Mesothelial cell of epicardium (in vitro differentiated cells): Measurements from ENCODE around the gene RPL35. TPM values are rescaled to one million over a fixed set of nuclear protein-coding genes. Genes with fewer than 3 reads are reported as not detected.
A peak's percentile ranks its signal among the peaks of the same experiment; 100 is the strongest.

Experiments
- DNase-seq, 2 experiments: peaks; one replicate each; pipeline ENCODE4 v3.0.0; 2021; ENCODE audit warnings: low spot score in 2 of 2; ENCODE audit not compliant: unreplicated experiment in 2 of 2
- H3K27ac Mint-ChIP-seq: 2 replicates; pipeline ENCODE4 v1.8.0; 2021; ENCODE audit warnings: mixed read lengths
- H3K27me3 Mint-ChIP-seq: 2 replicates; pipeline ENCODE4 v1.8.0; 2021; ENCODE audit warnings: low read depth, mixed read lengths
- H3K36me3 Mint-ChIP-seq: 2 replicates; pipeline ENCODE4 v1.8.0; 2021; ENCODE audit warnings: mixed read lengths
- H3K4me1 Mint-ChIP-seq: 2 replicates; pipeline ENCODE4 v1.8.0; 2021; ENCODE audit warnings: mixed read lengths
- H3K4me3 Mint-ChIP-seq: 2 replicates; pipeline ENCODE4 v1.8.0; 2021; ENCODE audit warnings: mild to moderate bottlenecking, moderate library complexity, mixed read lengths
- H3K9me3 Mint-ChIP-seq: 2 replicates; pipeline ENCODE4 v1.8.0; 2021; ENCODE audit warnings: mixed read lengths
- CTCF ChIP-seq: fragments of 200-600 bp; sonication (generic); IDR thresholded peaks from one replicate; pipeline ENCODE4 v1.5.0; 2021; ENCODE audit warnings: antibody characterized with exemption; ENCODE audit not compliant: unreplicated experiment
- total RNA-seq: library from RNA; stranded (reverse); gene quantifications from 3 replicates; pipeline ENCODE4 v1.2.1, GENCODE V29; 2021

RPL35 gene
- total RNA-seq, 1 donor from 2014 or later = 1,103 TPM

GRCh38 chr9:124894741-124895170 is 33.0 kb upstream of the RPL35 start:
- peaks cover 28% of the 10 kb centered on the region for H3K36me3 Mint-ChIP-seq
- H3K4me1 Mint-ChIP-seq = no peaks in the 10 kb centered on the region
- H3K27ac Mint-ChIP-seq = peak overlapping the region; percentile 33
- no peak for TF ChIP-seq CTCF
- no peaks in the 10 kb centered on the region for H3K9me3 Mint-ChIP-seq
- no peaks in the 10 kb centered on the region for H3K27me3 Mint-ChIP-seq
- H3K4me3 Mint-ChIP-seq = no peak overlapping the region
- DNase-seq = no peak

- Mint-ChIP-seq H3K4me1 (no peaks in the 10 kb centered on the region), H3K9me3 (no peaks in the 10 kb centered on the region), H3K27me3 (no peaks in the 10 kb centered on the region), H3K27ac (no peak overlapping the region), H3K36me3 (peaks cover 31% of the 10 kb centered on the region), H3K4me3 (no peak overlapping the region)
- DNase-seq = no peak
- TF ChIP-seq CTCF = no peak
These were observed 32.4 kb upstream of the RPL35 start for GRCh38 chr9:124894035-124894740.

GRCh38 chr9:124890179-124890578 is 28.4 kb upstream of the RPL35 start:
- no peak for DNase-seq
- no peaks in the 10 kb centered on the region for H3K9me3 Mint-ChIP-seq
- H3K4me1 Mint-ChIP-seq = no peaks in the 10 kb centered on the region
- no peak overlapping the region for H3K27ac Mint-ChIP-seq
- H3K27me3 Mint-ChIP-seq = no peaks in the 10 kb centered on the region
- no peak for TF ChIP-seq CTCF
- no peak overlapping the region for H3K4me3 Mint-ChIP-seq
- peaks cover 26% of the 10 kb centered on the region for H3K36me3 Mint-ChIP-seq

GRCh38 chr9:124889006-124889405 is 27.2 kb upstream of the RPL35 start:
- Mint-ChIP-seq H3K27me3 (no peaks in the 10 kb centered on the region), H3K4me1 (no peaks in the 10 kb centered on the region), H3K4me3 (no peak overlapping the region), H3K9me3 (no peaks in the 10 kb centered on the region), H3K36me3 (peaks cover 32% of the 10 kb centered on the region), H3K27ac (no peak overlapping the region)
- DNase-seq = no peak
- TF ChIP-seq CTCF = no peak

- Mint-ChIP-seq H3K36me3 (peaks cover 31% of the 10 kb centered on the region), H3K9me3 (no peaks in the 10 kb centered on the region), H3K27me3 (no peaks in the 10 kb centered on the region), H3K27ac (no peak overlapping the region), H3K4me1 (no peaks in the 10 kb centered on the region), H3K4me3 (no peak overlapping the region)
- TF ChIP-seq CTCF = no peak
- no peak for DNase-seq
These were observed 26.1 kb upstream of the RPL35 start for GRCh38 chr9:124887832-124888231.
